ENCODE data around the gene SEMA3C. TPM values are rescaled to one million over a fixed set of nuclear protein-coding genes. Genes with fewer than 3 reads are reported as not detected.
A peak's percentile ranks its signal among the peaks of the same experiment; 100 is the strongest.

The SEMA3C gene
- total RNA-seq, 2 donors from 2014 or later, result 41.9 to 103 TPM

- Histone ChIP-seq H3K9me3 (no peaks in the 10 kb centered on the region), H3K9ac (ENCODE audit: low read depth in 2 of 2, low read length in 2 of 2) (no peak overlapping the region), H3K27me3 (no peaks in the 10 kb centered on the region), H3K4me3 (no peak overlapping the region), H3K36me3 (no peaks in the 10 kb centered on the region), H3K27ac (peak overlapping the region; percentile 8), H3K4me1 (no peaks in the 10 kb centered on the region)
- intact Hi-C loops (cut with DNase I), result no loop called here
- DNase-seq, result peak; percentile 51
- TF ChIP-seq CTCF (IDR thresholded peaks at IDR 0.05), result no peak
Measured at GRCh38 chr7:80876894-80877414, 41.9 kb downstream of the SEMA3C start.

- no peaks in the 10 kb centered on the region for H3K36me3 ChIP-seq
- no peak overlapping the region for H3K4me3 ChIP-seq
- H3K9me3 ChIP-seq, result no peaks in the 10 kb centered on the region
- no peak overlapping the region for H3K27ac ChIP-seq
- H3K9ac ChIP-seq (ENCODE audit: low read depth in 2 of 2, low read length in 2 of 2), result no peak overlapping the region
- intact Hi-C loops (cut with DNase I), result no loop called here
- H3K4me1 ChIP-seq, result no peaks in the 10 kb centered on the region
- no peak for DNase-seq
- no peak for TF ChIP-seq CTCF (IDR thresholded peaks at IDR 0.05)
- H3K27me3 ChIP-seq, result no peaks in the 10 kb centered on the region
Measured at GRCh38 chr7:80875537-80876120, 43.2 kb downstream of the SEMA3C start.

GRCh38 chr7:80873140-80873539 is 45.7 kb downstream of the SEMA3C start:
- no peak for DNase-seq
- TF ChIP-seq CTCF (IDR thresholded peaks at IDR 0.05), result no peak
- intact Hi-C loops (cut with DNase I), result no loop called here
- H3K27me3 ChIP-seq, result no peaks in the 10 kb centered on the region
- H3K9me3 ChIP-seq, result no peaks in the 10 kb centered on the region
- no peak overlapping the region for H3K9ac ChIP-seq (ENCODE audit: low read depth in 2 of 2, low read length in 2 of 2)
- H3K36me3 ChIP-seq, result no peaks in the 10 kb centered on the region
- no peak overlapping the region for H3K4me3 ChIP-seq
- H3K27ac ChIP-seq, result no peak overlapping the region
- no peaks in the 10 kb centered on the region for H3K4me1 ChIP-seq

GRCh38 chr7:80871228-80871627 is 47.6 kb downstream of the SEMA3C start:
- H3K9me3 ChIP-seq, result no peaks in the 10 kb centered on the region
- peak overlapping the region; percentile 63 for H3K27ac ChIP-seq
- no peak for DNase-seq
- intact Hi-C loops (cut with DNase I), result no loop called here
- no peak overlapping the region for H3K9ac ChIP-seq (ENCODE audit: low read depth in 2 of 2, low read length in 2 of 2)
- TF ChIP-seq CTCF (IDR thresholded peaks at IDR 0.05), result no peak
- no peak overlapping the region for H3K4me3 ChIP-seq
- no peaks in the 10 kb centered on the region for H3K27me3 ChIP-seq
- H3K4me1 ChIP-seq, result no peaks in the 10 kb centered on the region
- H3K36me3 ChIP-seq, result no peaks in the 10 kb centered on the region

GRCh38 chr7:80870813-80871212 is 48.0 kb downstream of the SEMA3C start:
- Histone ChIP-seq H3K36me3 (no peaks in the 10 kb centered on the region), H3K27ac (peak overlapping the region; percentile 63), H3K4me1 (no peaks in the 10 kb centered on the region), H3K9me3 (no peaks in the 10 kb centered on the region), H3K4me3 (no peak overlapping the region), H3K9ac (ENCODE audit: low read depth in 2 of 2, low read length in 2 of 2) (no peak overlapping the region), H3K27me3 (no peaks in the 10 kb centered on the region)
- DNase-seq, result no peak
- intact Hi-C loops (cut with DNase I), result no loop called here
- no peak for TF ChIP-seq CTCF (IDR thresholded peaks at IDR 0.05)
